Mucosa of rectum (tissue), 2 donors: ENCODE data around the gene IGLL5.

ENCODE experiments used
- H3K27ac ChIP-seq, 2 donors: one replicate each; pipeline ENCODE4 v1.7.0; 2013; ENCODE audit warnings: inconsistent platforms in 2 of 2, low read depth in 2 of 2, low read length in 2 of 2
- H3K27me3 ChIP-seq, 2 donors: one replicate each; pipeline ENCODE4 v1.7.0; 2013; ENCODE audit warnings: low read length in 2 of 2; ENCODE audit not compliant: control insufficient read depth in 2 of 2, insufficient read depth in 2 of 2
- H3K36me3 ChIP-seq, 2 donors: one replicate each; pipeline ENCODE4 v1.7.0; 2013; ENCODE audit warnings: low read length in 2 of 2; ENCODE audit not compliant: control insufficient read depth in 2 of 2, insufficient read depth in 2 of 2
- H3K4me1 ChIP-seq, 2 donors: one replicate each; pipeline ENCODE4 v1.7.0; 2013; ENCODE audit warnings: low read length in 2 of 2, mild to moderate bottlenecking in 1 of 2; ENCODE audit not compliant: control insufficient read depth in 2 of 2, insufficient read depth in 2 of 2
- H3K4me3 ChIP-seq, 2 donors: one replicate each; pipeline ENCODE4 v1.7.0; 2013; ENCODE audit warnings: low read length in 2 of 2
- H3K9ac ChIP-seq, 2 donors: one replicate each; pipeline ENCODE4 v1.7.0; 2013; ENCODE audit warnings: low read length in 2 of 2, low read depth in 1 of 2, mild to moderate bottlenecking in 1 of 2
- H3K9me3 ChIP-seq, 2 donors: one replicate each; pipeline ENCODE4 v1.7.0; 2013; ENCODE audit warnings: low read length in 2 of 2; ENCODE audit not compliant: control insufficient read depth in 2 of 2
- donor health status: healthy.
- donor health status: Normal muscosa, but diverticular disease.

The IGLL5 gene

GRCh38 chr22:22940961-22941605, 53.5 kb downstream of the IGLL5 start:
- Histone ChIP-seq H3K9me3 (no peaks in the 10 kb centered on the region), H3K4me3 (no peak overlapping the region), H3K27me3 (no peaks in the 10 kb centered on the region), H3K36me3 (no peaks in the 10 kb centered on the region), H3K27ac (no peak overlapping the region), H3K9ac (no peak overlapping the region), H3K4me1 (peaks cover 0 to 2% of the 10 kb centered on the region in 2 donors)

- Histone ChIP-seq H3K36me3 (no peaks in the 10 kb centered on the region), H3K27ac (peak overlapping the region in 1 of 2 donors; percentile 52)
Observed at GRCh38 chr22:22941831-22942510, 54.4 kb downstream of the IGLL5 start.

GRCh38 chr22:22942511-22943329, 55.1 kb downstream of the IGLL5 start:
- H3K4me3 ChIP-seq: no peak overlapping the region
- peaks cover 0 to 2% of the 10 kb centered on the region in 2 donors for H3K4me1 ChIP-seq
- H3K9me3 ChIP-seq: no peaks in the 10 kb centered on the region
- H3K36me3 ChIP-seq: no peaks in the 10 kb centered on the region
- H3K27me3 ChIP-seq: no peaks in the 10 kb centered on the region
- no peak overlapping the region for H3K9ac ChIP-seq
- H3K27ac ChIP-seq: peak overlapping the region in 1 of 2 donors; percentile 52

More at GRCh38 chr22:22941831-22942510, 54.4 kb downstream of the IGLL5 start:
- H3K4me3 ChIP-seq: no peak overlapping the region
- H3K4me1 ChIP-seq: peaks cover 0 to 2% of the 10 kb centered on the region in 2 donors
- H3K9me3 ChIP-seq: no peaks in the 10 kb centered on the region
- no peaks in the 10 kb centered on the region for H3K27me3 ChIP-seq
- no peak overlapping the region for H3K9ac ChIP-seq

- H3K27ac ChIP-seq: peak overlapping the region in 1 of 2 donors; percentile 16
- no peak overlapping the region for H3K9ac ChIP-seq
- H3K4me3 ChIP-seq: no peak overlapping the region
- no peaks in the 10 kb centered on the region for H3K36me3 ChIP-seq
- H3K4me1 ChIP-seq: peaks cover 0 to 2% of the 10 kb centered on the region in 2 donors
- no peaks in the 10 kb centered on the region for H3K27me3 ChIP-seq
- H3K9me3 ChIP-seq: no peaks in the 10 kb centered on the region
Observed at GRCh38 chr22:22943521-22944267, 56.1 kb downstream of the IGLL5 start.

GRCh38 chr22:22944268-22944985, 56.8 kb downstream of the IGLL5 start:
- H3K4me3 ChIP-seq: no peak overlapping the region
- H3K4me1 ChIP-seq: peaks cover 0 to 2% of the 10 kb centered on the region in 2 donors
- H3K9ac ChIP-seq: no peak overlapping the region
- H3K36me3 ChIP-seq: no peaks in the 10 kb centered on the region
- H3K9me3 ChIP-seq: no peaks in the 10 kb centered on the region
- H3K27ac ChIP-seq: no peak overlapping the region
- no peaks in the 10 kb centered on the region for H3K27me3 ChIP-seq

- Histone ChIP-seq H3K4me1 (peaks cover 0 to 2% of the 10 kb centered on the region in 2 donors), H3K27me3 (no peaks in the 10 kb centered on the region), H3K4me3 (no peak overlapping the region)
Observed at GRCh38 chr22:22945195-22945594, 57.6 kb downstream of the IGLL5 start.

More at GRCh38 chr22:22945195-22945594, 57.6 kb downstream of the IGLL5 start:
- Histone ChIP-seq H3K36me3 (no peaks in the 10 kb centered on the region), H3K9ac (no peak overlapping the region), H3K27ac (no peak overlapping the region), H3K9me3 (no peaks in the 10 kb centered on the region)
